GM12878 (cell line): ENCODE data around the gene APOC1.

Source experiments
- ATF7 ChIP-seq: fragments of 450-650 bp; IDR thresholded peaks from 2 replicates; pipeline ENCODE4 v1.6.1; 2016; ENCODE audit warnings: low read depth, mild to moderate bottlenecking
- EGR1 ChIP-seq, 2 experiments: IDR thresholded peaks; 1 replicate in 1 of 2; 2 replicates in 1 of 2; pipeline ENCODE4 v1.6.1; 2011 to 2012; ENCODE audit warnings: low read depth in 2 of 2, low read length in 2 of 2, borderline replicate concordance in 1 of 2, mild to moderate bottlenecking in 1 of 2, moderate library complexity in 1 of 2
- EZH2 ChIP-seq: IDR thresholded peaks from 2 replicates; pipeline ENCODE4 v1.6.1; 2012; ENCODE audit warnings: low read depth, mild to moderate bottlenecking, control low read depth, inconsistent platforms, low read length, borderline replicate concordance; ENCODE audit not compliant: control insufficient read depth
- HCFC1 ChIP-seq: fragments of 150-350 bp; IDR thresholded peaks from 2 replicates; pipeline ENCODE4 v1.6.1; 2014; ENCODE audit warnings: low read length
- KDM1A ChIP-seq: fragments of 200-600 bp; sonication (generic); IDR thresholded peaks from 2 replicates; pipeline ENCODE4 v1.6.1; 2016; ENCODE audit warnings: borderline replicate concordance
- NRF1 ChIP-seq: conservative IDR thresholded peaks from 2 replicates; pipeline ENCODE4 v1.6.1; 2011; ENCODE audit warnings: mild to moderate bottlenecking, low read depth, low read length, improper control_type of control experiment
- PML ChIP-seq: IDR thresholded peaks from 2 replicates; pipeline ENCODE4 v1.6.1; 2012; ENCODE audit warnings: low read length, inconsistent platforms
- POLR2A ChIP-seq: IDR thresholded peaks from 2 replicates; pipeline ENCODE4 v1.6.1; 2011; ENCODE audit warnings: low read depth, mild to moderate bottlenecking, low read length
- SP1 ChIP-seq: IDR thresholded peaks from one replicate; pipeline ENCODE4 v1.6.1; 2011; ENCODE audit warnings: low read depth, low read length
- STAT1 ChIP-seq: fragments of 450-650 bp; conservative IDR thresholded peaks from 2 replicates; pipeline ENCODE4 v1.6.1; 2014; ENCODE audit warnings: antibody characterized with exemption, mild to moderate bottlenecking
- ZNF274 ChIP-seq: IDR thresholded peaks from one replicate; pipeline ENCODE4 v1.8.0; 2011; ENCODE audit not compliant: insufficient read length, insufficient read depth

DNA sequence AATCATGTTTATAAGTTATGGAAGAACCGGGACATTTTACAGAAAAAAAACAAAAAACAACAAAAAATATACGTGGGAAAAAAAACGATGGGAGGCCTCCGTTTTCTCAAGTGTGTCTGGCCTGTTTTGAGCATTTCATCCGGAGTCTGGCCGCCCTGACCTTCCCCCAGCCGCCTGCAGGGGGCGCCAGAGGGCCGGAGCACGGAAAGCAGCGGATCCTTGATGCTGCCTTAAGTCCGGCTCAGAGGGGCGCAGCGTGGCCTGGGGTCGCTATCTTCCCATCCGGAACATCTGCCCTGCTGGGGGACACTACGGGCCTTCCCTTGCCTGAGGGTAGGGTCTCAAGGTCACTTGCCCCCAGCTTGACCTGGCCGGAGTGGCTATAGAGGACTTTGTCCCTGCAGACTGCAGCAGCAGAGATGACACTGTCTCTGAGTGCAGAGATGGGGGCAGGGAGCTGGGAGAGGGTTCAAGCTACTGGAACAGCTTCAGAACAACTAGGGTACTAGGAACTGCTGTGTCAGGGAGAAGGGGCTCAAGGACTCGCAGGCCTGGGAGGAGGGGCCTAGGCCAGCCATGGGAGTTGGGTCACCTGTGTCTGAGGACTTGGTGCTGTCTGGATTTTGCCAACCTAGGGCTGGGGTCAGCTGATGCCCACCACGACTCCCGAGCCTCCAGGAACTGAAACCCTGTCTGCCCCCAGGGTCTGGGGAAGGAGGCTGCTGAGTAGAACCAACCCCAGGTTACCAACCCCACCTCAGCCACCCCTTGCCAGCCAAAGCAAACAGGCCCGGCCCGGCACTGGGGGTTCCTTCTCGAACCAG, 10.6 kb upstream of the APOC1 start:
- TF ChIP-seq EGR1 (IDR thresholded peaks at IDR 0.05; ENCODE audit: borderline replicate concordance in 1 of 2, low read depth in 2 of 2, low read length in 2 of 2) (no peak), STAT1 (no peak), ATF7 (no peak), ZNF274 (no peak), PML (no peak), KDM1A (no peak), NRF1 (no peak), HCFC1 (no peak), POLR2A (peak; percentile 25; the same call in 1 of the 2 replicates), EZH2 (no peak), SP1 (no peak)
